Fibroblast of skin of left quadriceps (primary cell): ENCODE results near the gene TAF8.

ENCODE experiments used
- DNase-seq, 2 experiments: peaks; one replicate each; pipeline ENCODE4 v3.0.0-alpha.2; 2013; ENCODE audit warnings: low read depth in 2 of 2

The TAF8 gene

DNA sequence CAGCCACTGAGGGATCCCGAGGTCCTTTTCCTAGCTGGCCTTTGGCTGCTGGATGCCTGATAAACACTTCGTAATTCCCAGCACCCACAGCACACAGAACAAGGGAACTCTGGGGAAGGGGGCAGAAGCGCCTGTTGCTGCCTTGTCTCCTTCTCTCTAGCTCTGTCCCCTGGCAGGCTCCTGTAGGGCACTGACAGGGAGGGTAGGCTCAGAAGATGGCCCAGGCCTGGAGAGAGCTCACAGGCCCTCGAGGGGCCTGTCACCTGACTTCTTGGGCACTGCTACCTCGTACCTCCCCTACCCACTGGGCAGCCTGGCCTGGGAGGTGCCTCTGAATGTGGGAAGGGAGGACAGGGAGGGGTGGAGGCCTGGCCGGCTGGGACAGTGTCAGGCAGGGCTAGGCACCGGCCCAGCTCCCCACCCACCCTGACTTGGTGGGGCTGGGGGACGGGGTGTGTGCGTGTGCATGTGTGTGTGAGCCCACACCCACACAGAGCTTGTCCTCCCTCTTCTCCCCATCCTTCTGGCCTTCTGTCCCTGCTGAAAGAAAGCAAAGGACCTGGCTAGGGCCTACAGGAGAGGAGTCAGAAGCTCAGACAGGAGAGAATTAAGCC lies 74.0 kb downstream of the TAF8 start:
- DNase-seq: no peak

DNA sequence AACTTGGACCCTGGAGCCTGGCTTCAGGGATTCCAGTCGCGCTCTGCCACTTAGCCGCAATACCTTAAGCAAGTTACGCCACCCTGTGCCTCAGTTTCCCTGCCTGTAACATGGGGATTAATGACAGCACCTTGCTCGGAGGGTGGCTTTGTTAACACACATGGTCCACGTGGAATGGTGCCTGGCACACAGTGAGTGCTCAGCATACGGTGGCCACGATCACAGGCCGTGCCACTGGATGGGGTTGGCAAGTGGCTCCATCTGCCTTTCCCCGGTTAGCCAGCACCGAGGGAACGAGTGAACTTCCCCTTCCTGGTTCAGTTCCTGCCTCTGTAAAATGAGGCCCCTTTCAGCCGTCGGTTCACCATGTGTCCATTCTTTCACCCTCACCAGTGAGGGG lies 74.9 kb downstream of the TAF8 start:
- no peak for DNase-seq

DNA sequence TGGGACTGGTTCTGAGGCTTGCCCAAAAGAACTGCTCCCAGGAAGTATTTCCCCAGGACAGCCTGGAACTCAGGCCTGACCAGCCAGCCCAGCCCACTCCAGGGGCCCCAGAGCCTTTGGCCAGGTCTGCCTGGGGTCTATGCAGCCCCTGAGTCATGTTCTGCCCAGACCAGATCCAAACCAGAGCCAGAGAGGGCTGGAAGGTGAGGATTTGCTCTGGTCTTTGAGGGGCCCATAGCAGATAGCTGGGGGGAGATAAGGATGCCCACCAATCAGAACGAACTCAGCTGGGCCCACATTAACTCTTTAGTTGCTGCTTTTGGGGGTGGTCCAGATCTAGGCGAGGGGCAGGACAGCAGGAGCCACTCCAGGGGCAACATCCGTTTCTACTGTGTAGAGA lies 75.3 kb downstream of the TAF8 start:
- no peak for DNase-seq

DNA sequence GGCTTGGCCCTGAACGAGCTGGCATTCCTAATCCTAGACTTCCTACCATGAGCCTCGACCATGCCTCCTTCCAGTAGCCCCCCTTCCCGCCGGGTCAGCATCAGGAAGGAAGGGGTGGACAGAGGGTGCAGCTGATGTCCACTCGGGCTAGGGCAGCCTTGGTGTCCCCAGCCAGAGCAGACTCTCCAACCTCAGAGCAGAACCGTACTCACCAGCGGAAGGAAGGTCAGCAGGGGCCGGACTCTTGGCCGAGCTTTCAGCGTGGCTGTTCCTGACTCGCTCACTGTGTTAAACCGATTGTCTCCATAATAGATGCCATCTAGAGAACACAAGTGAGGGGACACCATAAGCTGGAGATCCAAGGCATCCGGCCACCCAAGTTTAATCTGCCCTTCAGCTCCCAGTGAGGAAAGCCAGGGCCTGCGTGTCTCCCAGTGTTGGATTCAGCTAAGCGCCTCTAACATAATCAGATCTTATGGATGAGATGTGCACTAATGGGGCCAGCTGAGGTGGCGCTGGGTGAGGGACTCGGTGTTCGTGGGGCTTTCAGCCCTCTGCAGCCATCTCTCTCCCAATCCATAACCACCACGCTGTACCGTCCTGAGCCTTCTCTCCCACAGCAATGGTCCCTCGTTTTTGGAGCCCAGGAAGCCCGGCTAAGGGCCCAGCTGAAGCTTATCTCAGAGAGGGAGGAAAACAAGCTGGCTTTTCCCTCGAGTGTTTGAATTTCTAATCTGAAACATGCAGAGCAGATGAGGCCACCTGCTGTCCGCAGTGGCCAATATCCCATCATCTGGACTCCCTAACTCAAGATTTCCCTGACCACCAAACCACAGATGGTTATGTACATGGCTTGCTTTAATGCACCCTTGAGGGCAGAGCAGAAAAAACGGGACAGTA lies 78.4 kb downstream of the TAF8 start:
- no peak for DNase-seq

GRCh38 chr6:42129360-42129676 lies 79.0 kb downstream of the TAF8 start:
- no peak for DNase-seq

- no peak for DNase-seq
Observed at GRCh38 chr6:42131531-42131930, 81.2 kb downstream of the TAF8 start.

- DNase-seq: no peak
Observed at GRCh38 chr6:42133926-42134325, 83.6 kb downstream of the TAF8 start.

- DNase-seq: no peak
Observed at GRCh38 chr6:42135161-42135560, 84.8 kb downstream of the TAF8 start.

GRCh38 chr6:42135722-42136121 lies 85.4 kb downstream of the TAF8 start:
- no peak for DNase-seq

DNA sequence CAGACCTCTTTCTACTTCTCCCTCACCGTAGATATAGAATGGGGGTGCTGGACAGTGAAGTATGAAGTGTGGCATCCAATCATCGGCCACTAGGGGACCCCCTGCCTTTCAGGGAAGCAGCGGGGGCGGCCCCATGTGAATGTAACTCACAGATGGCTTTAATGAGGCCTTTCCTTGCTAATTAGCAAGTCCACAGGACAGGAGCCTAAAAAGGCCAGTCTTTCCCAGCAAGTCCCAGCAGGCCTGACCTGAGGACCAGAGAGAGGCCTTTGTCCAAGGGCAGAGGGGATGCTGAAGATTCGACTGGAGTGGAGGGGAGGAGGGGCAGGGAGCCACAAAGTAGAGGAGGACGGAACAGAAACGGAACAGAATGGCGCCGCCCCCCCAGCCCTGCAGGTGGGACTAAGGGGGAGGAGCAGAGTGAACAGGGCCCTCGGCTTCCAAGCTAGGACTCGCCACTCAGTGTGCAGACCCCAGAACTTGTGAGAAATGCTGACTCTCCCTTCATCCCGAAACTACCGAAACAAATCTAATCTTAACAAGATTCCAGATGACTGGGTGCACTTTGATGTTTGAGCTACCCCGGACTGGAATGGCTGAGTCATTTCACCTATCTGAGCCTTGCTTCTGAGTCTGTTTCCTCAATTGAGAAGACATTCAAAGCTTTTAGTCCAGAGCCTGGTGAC lies 86.3 kb downstream of the TAF8 start:
- DNase-seq: peak; percentile 47 to 48
